Putamen (tissue), 1 donor: ENCODE data around the gene WWC2.
A peak's percentile ranks its signal among the peaks of the same experiment; 100 is the strongest.

Source experiments
- DNase-seq: peaks from one replicate; pipeline ENCODE4 v3.0.0-alpha.2; 2016; ENCODE audit warnings: low spot score

WWC2 gene

DNA sequence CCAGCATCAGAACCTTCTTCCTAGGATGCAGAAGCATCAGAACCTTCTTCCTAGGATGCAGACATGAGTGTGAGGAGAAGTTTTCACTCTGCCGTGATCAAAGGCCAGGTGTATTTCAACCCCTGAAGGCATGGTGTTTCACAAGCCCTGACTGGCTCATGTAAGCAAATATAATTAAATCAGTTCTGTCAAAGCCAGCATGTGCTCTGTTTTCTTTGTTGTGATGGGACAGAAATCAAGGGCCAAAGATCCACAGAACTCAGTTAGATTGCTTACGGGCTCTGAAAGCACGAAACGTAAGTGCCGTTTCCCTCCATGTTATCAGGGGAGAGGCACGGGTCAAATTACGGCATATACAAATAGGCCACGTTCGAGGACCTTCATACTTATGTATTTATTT is 255.2 kb downstream of the WWC2 start:
- DNase-seq = no peak

DNA sequence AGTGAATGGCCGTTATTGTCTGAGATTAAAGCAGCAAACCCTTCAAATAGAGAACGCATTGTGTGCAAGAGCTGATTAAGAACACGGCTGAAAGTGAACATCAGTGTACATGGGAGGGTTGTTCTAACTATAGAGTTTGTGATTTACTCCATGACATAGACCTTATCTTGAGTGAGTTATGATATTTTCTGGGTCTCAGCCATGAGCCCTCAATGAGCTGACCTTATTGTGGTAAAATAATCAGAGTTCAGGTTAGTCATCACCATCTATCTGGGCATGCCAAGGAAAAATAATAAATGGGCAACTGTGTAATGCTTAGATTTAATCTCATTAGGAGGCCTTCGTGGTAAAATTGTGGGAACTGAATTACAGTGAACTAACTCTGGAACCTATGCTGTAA is 256.3 kb downstream of the WWC2 start:
- DNase-seq = no peak

DNA sequence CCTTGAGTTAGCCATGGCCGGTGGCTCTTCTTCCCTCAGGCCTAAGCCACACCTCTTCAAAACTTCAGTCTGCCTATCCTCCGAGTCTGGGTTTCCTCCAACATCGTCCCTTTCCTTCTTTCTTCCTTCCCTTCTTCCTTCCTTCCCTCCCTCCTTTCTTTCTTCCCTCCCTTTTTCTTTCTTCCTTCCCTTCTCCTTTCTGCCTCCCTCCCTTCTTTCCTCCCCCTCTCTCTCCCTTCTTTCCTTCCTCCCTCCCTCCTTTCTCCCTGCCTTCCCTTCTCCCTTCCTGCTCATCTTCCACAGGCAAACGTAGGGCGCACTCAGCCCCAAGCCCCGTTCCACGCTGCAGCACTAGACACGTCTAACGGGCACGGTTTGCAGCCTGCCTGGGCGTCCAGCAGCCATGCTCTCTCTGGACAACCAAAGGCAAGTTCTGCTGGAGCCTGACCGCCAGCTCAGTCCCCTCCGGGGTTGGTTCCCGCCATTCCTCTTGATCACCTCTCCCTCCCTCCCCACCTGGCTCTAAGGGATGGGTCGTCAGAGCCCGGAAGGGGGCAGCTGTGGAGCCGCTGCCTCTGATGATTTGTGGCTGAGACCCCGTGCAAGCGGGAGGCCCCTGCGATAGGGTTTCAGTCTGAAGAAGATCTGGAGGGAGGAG is 257.2 kb downstream of the WWC2 start:
- DNase-seq = no peak

DNA sequence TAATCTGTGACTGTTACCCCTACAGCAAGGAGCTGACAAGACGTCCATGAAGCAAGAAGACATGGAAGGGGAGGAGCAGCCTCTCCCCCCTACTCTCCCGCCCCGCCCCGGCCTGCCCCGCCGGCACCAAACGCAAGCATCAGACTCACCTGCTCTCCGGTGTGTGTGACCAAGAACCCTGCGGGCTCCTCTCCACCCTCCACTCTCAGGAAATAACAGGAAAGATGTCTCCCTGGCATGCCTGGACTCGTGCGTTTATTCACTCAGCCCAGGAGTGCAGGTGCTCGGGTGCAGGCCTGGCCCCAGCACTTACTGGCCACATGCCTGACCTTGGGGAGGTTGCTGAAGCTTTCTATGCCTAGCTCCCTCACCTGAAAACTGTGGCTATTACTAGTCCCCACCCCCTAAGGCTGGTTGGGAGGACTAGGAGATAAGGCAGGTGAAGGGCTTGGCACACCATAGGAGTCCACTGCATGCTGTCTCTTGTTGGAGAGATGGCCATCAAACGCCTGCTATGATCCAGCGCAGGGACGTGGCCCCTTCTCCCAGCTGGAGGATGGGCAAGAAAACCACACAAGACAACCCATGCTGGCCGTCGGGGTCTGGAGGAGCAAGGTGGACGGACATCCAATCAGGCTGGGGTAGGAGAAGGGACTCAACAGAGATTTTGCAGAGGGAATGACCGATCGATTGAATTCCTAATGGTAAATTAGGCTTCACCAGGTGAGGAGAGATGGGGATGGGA is 258.0 kb downstream of the WWC2 start:
- no peak for DNase-seq

DNA sequence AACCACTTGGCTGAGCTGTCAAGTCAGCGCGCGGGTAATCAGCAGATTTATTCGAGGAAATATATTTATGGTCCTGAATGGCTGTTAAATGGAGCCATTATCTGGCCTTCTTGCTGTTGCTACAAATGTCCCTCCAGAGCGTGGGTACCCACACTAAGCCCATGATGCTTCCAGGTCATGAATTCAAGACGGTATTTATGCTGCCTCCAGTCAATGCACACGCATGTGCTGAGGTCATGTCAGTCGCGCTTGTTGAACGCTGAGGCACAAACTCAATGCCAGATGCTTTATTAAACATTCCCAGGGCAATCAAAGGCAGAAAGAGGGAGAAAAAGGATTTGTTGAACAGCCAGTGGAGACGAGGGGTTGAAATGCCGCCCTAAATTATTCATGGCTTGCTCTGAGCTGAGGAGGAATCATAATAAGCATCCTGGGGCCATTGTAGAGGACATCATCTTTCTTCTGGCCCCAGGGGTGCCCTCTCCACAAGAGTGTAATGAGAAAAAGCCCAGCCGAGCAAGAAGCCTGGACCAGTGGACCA is 259.2 kb downstream of the WWC2 start:
- no peak for DNase-seq

DNA sequence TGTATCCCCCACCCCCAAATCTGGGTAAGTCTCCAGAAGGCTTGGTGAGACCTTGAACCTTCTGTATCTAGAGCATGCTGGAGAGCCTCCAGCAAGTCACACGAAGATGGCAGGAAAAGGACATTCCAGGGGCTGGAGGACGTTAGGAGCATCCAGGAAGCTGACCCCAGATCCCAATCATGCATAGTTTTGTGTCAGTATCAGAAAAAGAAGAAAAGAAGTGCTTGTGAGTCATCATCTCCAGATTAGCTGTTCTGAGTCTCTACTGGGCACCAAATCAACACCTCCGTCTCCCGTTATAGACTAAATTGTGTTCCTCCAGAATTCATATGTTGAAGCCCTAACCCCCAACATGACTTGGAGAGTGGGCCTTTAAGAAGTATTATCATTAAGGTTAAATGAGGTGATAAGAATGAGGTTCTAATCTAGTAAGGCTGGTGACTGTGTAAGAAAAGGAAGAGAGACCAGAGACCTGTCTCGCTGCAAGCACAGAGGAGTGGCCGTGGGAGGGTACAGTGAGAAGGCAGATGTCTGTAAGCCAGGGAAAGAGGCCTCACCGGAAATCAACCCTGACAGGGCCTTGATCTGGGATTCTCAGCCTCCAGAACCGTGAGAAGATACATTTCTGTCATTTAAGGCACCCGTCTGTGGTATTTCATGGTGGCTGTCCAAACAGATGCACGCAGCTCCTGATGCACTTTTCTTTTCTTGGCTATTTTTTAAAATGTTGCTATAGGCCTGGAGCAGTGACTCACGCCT is 261.3 kb downstream of the WWC2 start:
- peak; percentile 22 for DNase-seq

DNA sequence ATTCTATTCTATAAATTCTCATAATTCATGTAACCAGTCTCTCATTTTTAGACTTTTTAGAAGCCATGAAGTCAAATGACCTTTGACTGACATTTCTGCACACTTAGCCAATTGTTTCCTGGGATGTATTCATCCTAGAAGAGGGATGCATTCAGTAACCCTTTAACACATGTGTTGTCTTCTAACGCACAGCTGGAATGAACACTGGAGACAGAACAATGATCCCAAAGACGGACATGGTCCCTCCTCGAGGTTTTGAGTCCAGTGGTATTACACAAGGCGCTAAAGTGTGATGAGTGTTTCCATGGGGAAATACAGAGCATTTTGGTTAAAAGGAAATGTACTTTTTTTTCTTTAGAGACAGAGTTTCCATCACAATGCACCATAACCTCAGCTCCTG is 263.0 kb downstream of the WWC2 start:
- DNase-seq = no peak

DNA sequence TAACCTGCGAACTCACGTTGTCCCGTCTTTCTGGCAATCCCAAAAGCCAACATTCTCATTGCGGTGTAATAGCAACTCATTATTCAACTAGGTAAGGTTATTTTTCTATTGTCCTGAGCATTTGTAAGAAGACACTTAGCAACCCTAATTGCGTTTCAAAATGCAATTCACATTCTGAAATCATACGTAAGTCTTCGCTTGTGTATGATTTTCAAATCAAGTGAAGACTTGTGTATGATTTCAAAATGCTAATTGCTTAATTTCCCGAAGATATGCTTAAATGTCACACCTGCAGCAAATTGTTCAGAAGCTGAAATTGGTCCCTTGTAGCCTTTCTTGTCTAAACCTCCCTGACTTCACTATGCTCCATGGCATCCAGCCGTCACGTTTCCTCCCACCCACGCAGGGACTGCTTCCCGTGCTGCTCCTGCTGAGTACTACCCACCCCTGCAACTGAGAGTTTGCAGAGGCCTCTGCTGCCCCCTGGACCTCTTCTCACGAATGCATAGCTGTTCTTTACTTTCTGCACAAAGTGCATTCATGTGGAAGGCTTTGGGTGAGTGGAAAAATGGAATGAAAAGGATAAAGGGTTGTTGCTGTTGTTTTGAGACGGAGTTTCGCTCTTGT is 264.0 kb downstream of the WWC2 start:
- no peak for DNase-seq

DNA sequence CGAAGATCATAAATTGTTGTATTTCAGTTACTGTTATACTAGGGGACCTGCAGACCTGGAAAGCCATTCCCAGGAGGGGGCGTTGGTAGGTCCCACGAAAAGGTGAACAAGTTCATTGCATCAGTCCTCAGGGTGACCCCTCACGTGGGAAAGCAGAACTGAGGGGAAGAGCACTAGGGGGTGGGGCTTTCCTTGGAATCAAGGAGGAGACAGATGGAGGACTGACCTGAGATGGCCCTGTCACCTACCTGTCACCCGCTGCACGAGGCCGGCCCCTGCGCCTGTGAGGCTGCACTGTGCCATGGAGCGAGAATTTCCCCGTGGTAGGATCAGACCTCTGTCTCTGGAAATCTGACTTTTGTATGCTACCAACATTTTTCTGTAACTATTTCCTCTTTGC is 265.0 kb downstream of the WWC2 start:
- DNase-seq = no peak

DNA sequence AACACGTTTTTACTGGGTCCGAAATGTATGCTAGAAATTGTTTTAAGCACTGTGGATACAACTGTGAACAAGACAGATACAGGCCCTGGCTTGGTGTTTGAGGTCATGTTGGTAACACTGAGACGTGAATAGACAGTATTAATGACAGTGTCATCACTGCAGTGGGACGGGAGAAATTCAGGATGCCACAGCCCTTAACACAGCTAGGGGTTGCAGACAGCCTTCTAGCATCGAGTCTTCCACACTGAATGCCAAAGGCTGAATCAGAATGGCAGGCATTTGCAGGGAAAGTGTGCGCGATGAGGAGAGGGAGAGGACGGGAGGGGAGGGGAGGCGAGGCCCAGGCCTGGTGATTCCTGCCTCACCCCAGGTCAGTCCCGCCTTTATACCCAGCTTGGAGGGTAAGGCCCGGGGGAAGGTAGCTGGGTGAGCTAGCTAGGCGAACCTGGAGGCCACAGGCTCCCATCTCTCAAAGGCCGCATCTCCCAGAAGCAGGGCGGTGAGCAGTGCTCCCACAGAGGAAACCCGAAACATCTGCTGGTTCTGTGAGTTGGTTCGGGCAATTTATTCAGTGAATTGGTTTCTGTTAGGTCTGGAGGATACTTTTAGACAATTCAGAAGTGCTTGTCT is 267.3 kb downstream of the WWC2 start:
- DNase-seq = no peak

DNA sequence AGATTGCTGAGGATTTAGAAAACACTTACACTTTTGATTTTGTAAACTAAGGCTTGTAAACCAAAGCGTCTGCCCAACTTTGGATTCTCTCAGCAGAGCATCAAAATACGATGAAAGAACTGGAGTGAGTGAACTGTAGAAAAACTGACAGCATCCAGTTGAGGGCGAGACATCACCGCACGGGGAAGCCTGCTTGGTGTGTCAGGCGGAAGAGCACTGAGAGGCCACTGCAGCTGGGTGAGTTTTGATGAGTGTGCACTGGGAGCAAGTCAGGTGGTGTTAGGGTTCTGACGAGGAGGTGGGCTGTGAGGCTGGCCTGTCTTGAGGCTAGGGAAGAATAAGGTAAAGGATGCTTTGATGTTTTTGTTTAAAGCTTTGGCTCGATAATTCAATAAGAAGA is 270.0 kb downstream of the WWC2 start:
- no peak for DNase-seq
